Neural cell (in vitro differentiated cells): ENCODE measurements around the gene ECM2. TPM values are rescaled to one million over a fixed set of nuclear protein-coding genes. Genes with fewer than 3 reads are reported as not detected.

Source experiments
- H2AFZ ChIP-seq: fragments of 200-600, 300-800 bp; sonication (generic), shearing (Covaris generic); 2 replicates; pipeline ENCODE4 v1.6.0; 2014; ENCODE audit warnings: low read depth, mild to moderate bottlenecking, antibody characterized with exemption, low read length, moderate library complexity
- H3F3A ChIP-seq: fragments of 200-600 bp; shearing (Covaris generic); 2 replicates; pipeline ENCODE4 v1.6.1; 2016; ENCODE audit warnings: mild to moderate bottlenecking, moderate library complexity, mixed read lengths, antibody characterized with exemption, low read length; ENCODE audit not compliant: insufficient read depth, poor library complexity, severe bottlenecking
- H3K27ac ChIP-seq: fragments of 200-600, 300-800 bp; sonication (generic), shearing (Covaris generic); 2 replicates; pipeline ENCODE4 v1.5.1; 2014; ENCODE audit warnings: mild to moderate bottlenecking, low read length, moderate library complexity
- H3K27me3 ChIP-seq: fragments of 300-800, 200-600 bp; sonication (generic), shearing (Covaris generic); 2 replicates; pipeline ENCODE4 v1.6.0; 2014; ENCODE audit warnings: mild to moderate bottlenecking, low read depth, low read length, moderate library complexity; ENCODE audit not compliant: insufficient read depth
- H3K36me3 ChIP-seq: fragments of 300-800, 200-600 bp; sonication (generic), shearing (Covaris generic); 2 replicates; pipeline ENCODE4 v1.5.1; 2014; ENCODE audit warnings: mild to moderate bottlenecking, antibody characterized with exemption, low read length, moderate library complexity; ENCODE audit not compliant: insufficient read depth
- H3K4me2 ChIP-seq: fragments of 300-800, 200-600 bp; sonication (generic), shearing (Covaris generic); 2 replicates; pipeline ENCODE4 v1.6.0; 2014; ENCODE audit warnings: mild to moderate bottlenecking, low read length
- H3K4me3 ChIP-seq: fragments of 300-800, 200-600 bp; sonication (generic), shearing (Covaris generic); 2 replicates; pipeline ENCODE4 v1.5.1; 2014; ENCODE audit warnings: mild to moderate bottlenecking, low read length, moderate library complexity
- H3K79me2 ChIP-seq: fragments of 200-600 bp; shearing (Covaris generic); replicated peaks from 2 replicates; pipeline ENCODE4 v1.6.0; 2014; ENCODE audit warnings: mild to moderate bottlenecking, low read length, moderate library complexity; ENCODE audit not compliant: insufficient read depth
- H3K9ac ChIP-seq: fragments of 300-800, 200-600 bp; sonication (generic), shearing (Covaris generic); 2 replicates; pipeline ENCODE4 v1.6.1; 2016; ENCODE audit warnings: mild to moderate bottlenecking, low read length, mixed read lengths
- H3K9me2 ChIP-seq: fragments of 200-600 bp; shearing (Covaris generic); 2 replicates; pipeline ENCODE4 v1.6.1; 2016; ENCODE audit warnings: mild to moderate bottlenecking, low read length, mixed read lengths; ENCODE audit not compliant: insufficient read depth
- H3K9me3 ChIP-seq: fragments of 200-600, 300-800 bp; sonication (generic), shearing (Covaris generic); 2 replicates; pipeline ENCODE4 v1.6.1; 2016; ENCODE audit warnings: mild to moderate bottlenecking, mixed run types, low read length, moderate library complexity, mixed read lengths
- H4K20me1 ChIP-seq: fragments of 200-600 bp; shearing (Covaris generic); 2 replicates; pipeline ENCODE4 v1.6.1; 2016; ENCODE audit warnings: mild to moderate bottlenecking, mixed run types; ENCODE audit not compliant: insufficient read depth
- EP300 ChIP-seq: fragments of 450-650 bp; conservative IDR thresholded peaks from 2 replicates; pipeline ENCODE4 v1.6.1; 2014; ENCODE audit warnings: antibody characterized with exemption, mild to moderate bottlenecking, moderate library complexity; ENCODE audit not compliant: poor library complexity, severe bottlenecking
- EZH2 ChIP-seq: fragments of 200-600, 300-800 bp; shearing (Covaris generic), sonication (generic); IDR thresholded peaks from 2 replicates; pipeline ENCODE4 v1.6.1; 2014; ENCODE audit warnings: antibody characterized with exemption, low read length, borderline replicate concordance, mild to moderate bottlenecking; ENCODE audit not compliant: insufficient read depth, poor library complexity, severe bottlenecking
- MXI1 ChIP-seq: fragments of 450-650 bp; conservative IDR thresholded peaks from 2 replicates; pipeline ENCODE4 v1.6.1; 2014; ENCODE audit warnings: antibody characterized with exemption, mild to moderate bottlenecking; ENCODE audit not compliant: poor library complexity, severe bottlenecking
- POLR2AphosphoS5 ChIP-seq: IDR thresholded peaks from 2 replicates; pipeline ENCODE4 v1.6.1; 2012
- RAD21 ChIP-seq: fragments of 450-650 bp; conservative IDR thresholded peaks from 2 replicates; pipeline ENCODE4 v1.6.1; 2014; ENCODE audit warnings: antibody characterized with exemption, mild to moderate bottlenecking, moderate library complexity
- REST ChIP-seq: IDR thresholded peaks from 2 replicates; pipeline ENCODE4 v1.6.1; 2012; ENCODE audit warnings: borderline replicate concordance
- SMC3 ChIP-seq: fragments of 450-650 bp; conservative IDR thresholded peaks from 2 replicates; pipeline ENCODE4 v1.6.1; 2014; ENCODE audit warnings: antibody characterized with exemption, mild to moderate bottlenecking, moderate library complexity; ENCODE audit not compliant: poor library complexity
- TAF1 ChIP-seq: IDR thresholded peaks from 2 replicates; pipeline ENCODE4 v1.6.1; 2012; ENCODE audit warnings: low read depth
- polyA plus RNA-seq: library from polyadenylated mRNA; depleted of rRNA; stranded (reverse); fragments of >200 nt; gene quantifications from 2 replicates; pipeline ENCODE4 v1.2.3, GENCODE V29; 2014
- TF ChIP-seq, protein P1 (sequence below): fragments of 450-650 bp; IDR thresholded peaks from 2 replicates; pipeline ENCODE4 v1.5.1; 2014; ENCODE audit warnings: antibody characterized with exemption, mild to moderate bottlenecking, moderate library complexity; ENCODE audit not compliant: poor library complexity, severe bottlenecking

The ECM2 gene
- polyA plus RNA-seq, 1 donor from 2014 or later, result not detected

DNA sequence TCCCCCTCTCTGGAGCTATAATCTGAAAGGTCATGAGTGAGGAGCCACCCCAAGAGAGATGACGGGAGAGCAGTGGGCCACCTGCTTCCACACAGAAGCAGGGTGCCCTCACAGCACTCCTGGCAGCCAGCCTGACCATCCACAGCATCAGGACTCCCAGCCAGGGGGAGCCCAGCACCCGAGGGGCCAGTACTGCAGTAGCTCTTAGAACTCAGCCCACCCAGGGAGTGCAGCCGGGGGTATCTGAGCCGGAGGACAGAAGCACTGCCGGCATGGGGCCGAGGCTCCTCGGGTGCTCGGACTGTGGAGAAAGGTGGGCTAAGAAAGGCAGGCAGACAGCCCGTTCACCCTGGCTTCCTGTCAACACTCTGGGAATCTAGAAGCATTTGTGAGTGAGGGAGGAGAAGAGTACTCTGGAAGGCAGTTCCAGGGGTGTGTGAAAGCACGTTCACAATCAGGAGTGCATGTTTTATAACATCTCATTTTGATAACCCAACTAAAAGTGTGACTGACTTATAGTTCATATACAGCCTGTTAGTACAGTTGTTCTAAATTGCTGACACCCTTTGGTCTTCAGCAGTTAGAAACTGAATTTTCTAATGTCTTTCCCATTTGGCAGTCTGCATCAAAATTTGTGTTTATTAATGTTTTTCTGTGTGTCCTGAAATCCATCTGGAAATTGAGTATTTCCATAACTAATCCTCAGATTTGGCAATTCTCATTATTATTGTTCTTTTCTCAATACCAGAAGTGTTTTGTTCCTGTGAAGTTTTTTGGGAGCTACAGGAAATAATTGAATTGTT, 27.6 kb downstream of the ECM2 start:
- Histone ChIP-seq H3K27ac (no peak overlapping the region), H2AFZ (no peak overlapping the region), H3K9ac (no peak overlapping the region), H3K4me3 (no peak overlapping the region), H3K9me3 (no peaks in the 10 kb centered on the region), H3K4me2 (no peak overlapping the region), H3K36me3 (no peaks in the 10 kb centered on the region), H4K20me1 (no peaks in the 10 kb centered on the region), H3K27me3 (no peaks in the 10 kb centered on the region), H3K79me2 (no peaks in the 10 kb centered on the region), H3K9me2 (no peaks in the 10 kb centered on the region), H3F3A (no peaks in the 10 kb centered on the region)
- TF ChIP-seq, protein P1, sequence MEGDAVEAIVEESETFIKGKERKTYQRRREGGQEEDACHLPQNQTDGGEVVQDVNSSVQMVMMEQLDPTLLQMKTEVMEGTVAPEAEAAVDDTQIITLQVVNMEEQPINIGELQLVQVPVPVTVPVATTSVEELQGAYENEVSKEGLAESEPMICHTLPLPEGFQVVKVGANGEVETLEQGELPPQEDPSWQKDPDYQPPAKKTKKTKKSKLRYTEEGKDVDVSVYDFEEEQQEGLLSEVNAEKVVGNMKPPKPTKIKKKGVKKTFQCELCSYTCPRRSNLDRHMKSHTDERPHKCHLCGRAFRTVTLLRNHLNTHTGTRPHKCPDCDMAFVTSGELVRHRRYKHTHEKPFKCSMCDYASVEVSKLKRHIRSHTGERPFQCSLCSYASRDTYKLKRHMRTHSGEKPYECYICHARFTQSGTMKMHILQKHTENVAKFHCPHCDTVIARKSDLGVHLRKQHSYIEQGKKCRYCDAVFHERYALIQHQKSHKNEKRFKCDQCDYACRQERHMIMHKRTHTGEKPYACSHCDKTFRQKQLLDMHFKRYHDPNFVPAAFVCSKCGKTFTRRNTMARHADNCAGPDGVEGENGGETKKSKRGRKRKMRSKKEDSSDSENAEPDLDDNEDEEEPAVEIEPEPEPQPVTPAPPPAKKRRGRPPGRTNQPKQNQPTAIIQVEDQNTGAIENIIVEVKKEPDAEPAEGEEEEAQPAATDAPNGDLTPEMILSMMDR, result no peak
- TF ChIP-seq MXI1 (no peak), EZH2 (no peak), REST (no peak), SMC3 (no peak), TAF1 (no peak), POLR2AphosphoS5 (no peak), EP300 (no peak), RAD21 (no peak)

- TF ChIP-seq POLR2AphosphoS5, result no peak
- TF ChIP-seq EZH2, result no peak
- TF ChIP-seq EP300, result no peak
- TF ChIP-seq RAD21, result no peak
- no peak for TF ChIP-seq SMC3
- TF ChIP-seq, protein P1, result no peak
- no peak for TF ChIP-seq TAF1
- no peak for TF ChIP-seq REST
- TF ChIP-seq MXI1, result no peak
- Histone ChIP-seq H3K27ac (no peak overlapping the region), H2AFZ (no peak overlapping the region)
Measured at GRCh38 chr9:92507496-92507895, 28.3 kb downstream of the ECM2 start.

More at GRCh38 chr9:92507496-92507895, 28.3 kb downstream of the ECM2 start:
- no peaks in the 10 kb centered on the region for H3K9me3 ChIP-seq
- no peak overlapping the region for H3K9ac ChIP-seq
- no peak overlapping the region for H3K4me3 ChIP-seq
- H3F3A ChIP-seq, result no peaks in the 10 kb centered on the region
- no peaks in the 10 kb centered on the region for H3K36me3 ChIP-seq
- H4K20me1 ChIP-seq, result no peaks in the 10 kb centered on the region
- no peaks in the 10 kb centered on the region for H3K27me3 ChIP-seq
- H3K4me2 ChIP-seq, result no peak overlapping the region
- no peaks in the 10 kb centered on the region for H3K79me2 ChIP-seq
- H3K9me2 ChIP-seq, result no peaks in the 10 kb centered on the region
